ENCODE results near the gene MRGPRF.

MRGPRF gene, protein sequence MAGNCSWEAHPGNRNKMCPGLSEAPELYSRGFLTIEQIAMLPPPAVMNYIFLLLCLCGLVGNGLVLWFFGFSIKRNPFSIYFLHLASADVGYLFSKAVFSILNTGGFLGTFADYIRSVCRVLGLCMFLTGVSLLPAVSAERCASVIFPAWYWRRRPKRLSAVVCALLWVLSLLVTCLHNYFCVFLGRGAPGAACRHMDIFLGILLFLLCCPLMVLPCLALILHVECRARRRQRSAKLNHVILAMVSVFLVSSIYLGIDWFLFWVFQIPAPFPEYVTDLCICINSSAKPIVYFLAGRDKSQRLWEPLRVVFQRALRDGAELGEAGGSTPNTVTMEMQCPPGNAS

DNA sequence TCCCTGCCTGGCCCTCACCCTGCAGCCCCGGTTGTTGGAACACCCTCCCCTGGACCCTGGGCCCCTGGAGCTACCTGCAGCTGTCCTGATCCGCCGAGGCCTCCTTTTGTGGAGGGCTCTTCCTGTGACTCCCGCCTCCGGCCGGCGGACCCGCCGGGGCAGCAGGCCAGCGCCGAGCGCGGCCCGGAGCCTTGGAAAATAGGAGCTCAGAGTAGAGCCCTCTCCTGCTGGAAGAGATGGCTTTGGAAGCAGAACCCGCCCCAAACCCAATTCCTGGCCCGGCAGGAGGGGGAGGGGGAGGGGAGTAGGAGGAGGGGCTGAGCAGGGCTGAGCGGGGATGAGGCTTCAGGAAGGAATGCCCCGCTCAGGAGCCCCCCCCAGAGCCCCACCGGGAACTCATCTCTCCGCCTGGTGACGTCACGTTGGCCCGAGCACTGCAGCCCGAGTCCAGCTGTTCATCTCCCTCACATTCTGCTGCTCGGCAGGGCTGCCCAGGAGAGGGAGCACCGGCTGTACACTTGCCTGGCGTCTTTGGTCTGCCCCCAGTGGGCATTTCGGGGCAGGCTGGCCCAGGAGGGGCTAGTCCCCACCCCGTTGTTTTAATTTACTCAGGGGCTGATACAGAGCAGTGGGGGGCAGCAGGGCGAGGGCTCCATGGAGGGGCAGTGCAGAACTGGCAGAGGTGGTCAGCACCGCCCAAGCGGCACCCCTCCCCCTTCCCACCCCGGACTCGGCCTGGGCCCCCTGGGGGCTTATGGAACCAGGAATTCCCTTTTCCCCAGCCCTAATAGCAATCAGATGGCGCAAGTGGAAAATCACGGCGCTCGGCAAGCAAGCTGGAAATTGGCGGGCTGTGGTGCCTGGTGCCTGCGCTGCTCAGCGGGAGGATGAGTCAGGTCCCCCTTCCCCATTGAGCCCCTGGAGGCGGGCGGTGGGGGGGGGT lies at the start of gene MRGPRF:
TSS of gene MRGPRF (minus strand) at position 238 of the 943 bp plus-strand sequence. CDS start 3,345 bp downstream, outside the sequence.
- no peak for FAIRE-seq

DNA sequence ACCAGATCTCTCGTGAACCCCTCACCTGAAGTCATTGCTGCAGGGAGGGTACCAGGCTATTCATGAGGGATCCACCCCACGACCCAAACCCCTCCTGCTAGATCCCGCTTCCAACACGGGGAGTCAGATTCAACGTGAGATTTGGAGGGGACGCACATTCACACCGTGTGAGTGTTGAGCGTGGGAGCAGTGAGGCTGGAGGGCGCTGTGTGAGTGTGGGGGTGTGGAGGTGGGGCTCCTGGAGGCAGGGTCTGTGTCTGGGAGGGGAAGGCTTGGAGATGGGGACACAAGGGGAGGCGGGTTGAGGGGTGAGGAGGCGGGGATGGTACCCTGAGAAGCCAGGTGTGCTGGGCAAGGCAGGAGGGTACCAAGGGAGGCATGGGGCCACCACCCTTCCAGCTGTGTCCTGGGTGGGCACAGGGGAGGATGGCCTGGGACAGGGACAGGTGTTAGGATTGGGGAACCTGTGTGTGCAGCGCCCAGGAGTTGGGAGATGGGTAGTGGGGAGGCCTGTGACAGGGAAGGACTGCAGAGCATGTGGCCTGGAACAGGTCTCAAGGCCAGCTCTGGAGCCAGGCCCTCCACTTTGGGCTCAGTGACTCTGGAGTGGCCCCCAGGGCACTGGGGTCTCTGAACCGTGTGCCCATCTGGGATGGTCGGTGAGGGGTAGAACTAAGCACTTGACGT lies 49.3 kb upstream of the MRGPRF start:
- FAIRE-seq, result no peak

DNA sequence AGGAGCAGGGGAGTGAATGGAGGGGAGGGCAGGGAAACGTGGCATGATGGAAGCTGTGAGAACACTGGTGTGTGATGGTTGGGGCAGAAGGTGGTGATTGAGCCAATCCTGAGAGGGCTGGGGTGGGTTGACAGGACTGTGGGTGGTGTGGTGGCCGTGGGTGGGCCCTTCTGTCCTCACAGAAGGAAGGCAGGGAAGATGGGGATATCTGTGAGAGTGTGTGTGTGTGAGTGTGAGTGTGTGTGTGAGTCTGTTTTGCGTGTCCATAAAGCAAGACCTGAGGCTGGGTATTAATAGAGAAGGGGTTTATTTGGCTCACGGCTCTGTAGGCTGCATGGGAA lies 48.6 kb upstream of the MRGPRF start:
- no peak for FAIRE-seq

DNA sequence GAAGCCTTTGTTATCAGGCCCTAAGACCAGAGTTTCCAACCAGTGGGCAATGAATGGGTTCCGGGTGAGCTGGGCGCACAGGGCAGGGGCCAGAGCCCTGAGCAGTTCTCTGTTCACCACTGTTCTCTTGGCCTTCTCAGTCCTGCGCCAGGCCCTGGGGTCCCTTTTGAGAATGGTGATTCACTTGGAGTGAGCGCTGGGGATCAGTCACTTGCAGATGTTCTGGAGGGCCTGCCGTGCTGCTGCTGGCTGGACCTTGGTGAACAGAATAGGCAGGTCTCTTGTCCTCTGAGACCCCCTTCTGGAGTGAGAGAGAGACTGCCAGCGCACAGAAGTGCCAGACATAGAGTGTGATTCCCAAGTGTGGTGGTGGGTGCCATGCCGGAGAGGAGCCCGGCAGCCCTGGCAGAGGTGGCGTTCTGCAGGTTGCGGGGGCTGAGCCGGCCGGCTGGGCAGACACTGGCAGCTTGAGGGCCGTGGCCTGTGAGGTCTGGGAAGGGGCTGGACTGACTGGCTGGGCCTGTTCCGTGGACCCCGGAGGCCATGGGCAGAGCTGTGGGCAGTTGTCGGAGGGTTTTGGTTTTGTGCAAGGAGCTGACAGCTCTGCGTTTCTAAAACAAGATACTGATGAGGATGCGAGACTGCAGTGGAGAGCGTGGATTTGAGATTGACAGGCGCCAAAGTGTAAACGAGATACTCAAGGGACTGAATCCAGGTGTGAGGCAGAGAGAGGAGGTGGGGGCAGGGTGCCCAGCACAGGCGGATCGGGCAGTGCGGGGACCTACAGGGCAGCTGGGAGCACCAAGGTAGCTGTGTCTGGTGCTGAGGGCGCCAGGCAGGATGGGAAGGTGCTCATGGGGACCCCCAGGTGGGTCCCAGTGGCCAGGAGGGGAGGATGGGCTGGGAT lies 48.0 kb upstream of the MRGPRF start:
- FAIRE-seq, result no peak

GRCh38 chr11:69059985-69060384 lies 46.9 kb upstream of the MRGPRF start:
- FAIRE-seq, result no peak

DNA sequence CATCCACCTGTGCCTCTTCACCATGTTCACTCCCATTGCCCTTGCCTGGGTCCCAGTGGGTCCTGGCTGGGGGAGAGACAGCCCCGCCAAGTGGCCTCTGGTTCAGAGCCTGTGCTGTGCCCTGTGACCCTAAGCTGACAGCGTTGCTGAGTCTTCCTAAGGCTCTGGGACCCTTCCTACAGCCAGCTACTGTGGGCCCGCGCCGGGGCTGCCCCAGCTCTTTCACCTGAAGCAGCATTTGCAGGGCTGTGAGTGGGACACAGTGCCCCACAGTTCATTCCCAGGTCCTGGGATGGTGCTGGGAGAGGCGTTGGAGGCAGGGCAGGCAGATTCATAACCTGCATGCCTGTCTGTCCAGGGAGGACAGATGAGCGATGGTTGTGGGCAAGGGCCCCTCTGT lies 46.4 kb upstream of the MRGPRF start:
- FAIRE-seq, result no peak

- FAIRE-seq, result no peak
Observed at GRCh38 chr11:69058511-69059270, 45.6 kb upstream of the MRGPRF start.

- no peak for FAIRE-seq
Observed at GRCh38 chr11:69057801-69058200, 44.8 kb upstream of the MRGPRF start.

- no peak for FAIRE-seq
Observed at GRCh38 chr11:69057236-69057635, 44.2 kb upstream of the MRGPRF start.

DNA sequence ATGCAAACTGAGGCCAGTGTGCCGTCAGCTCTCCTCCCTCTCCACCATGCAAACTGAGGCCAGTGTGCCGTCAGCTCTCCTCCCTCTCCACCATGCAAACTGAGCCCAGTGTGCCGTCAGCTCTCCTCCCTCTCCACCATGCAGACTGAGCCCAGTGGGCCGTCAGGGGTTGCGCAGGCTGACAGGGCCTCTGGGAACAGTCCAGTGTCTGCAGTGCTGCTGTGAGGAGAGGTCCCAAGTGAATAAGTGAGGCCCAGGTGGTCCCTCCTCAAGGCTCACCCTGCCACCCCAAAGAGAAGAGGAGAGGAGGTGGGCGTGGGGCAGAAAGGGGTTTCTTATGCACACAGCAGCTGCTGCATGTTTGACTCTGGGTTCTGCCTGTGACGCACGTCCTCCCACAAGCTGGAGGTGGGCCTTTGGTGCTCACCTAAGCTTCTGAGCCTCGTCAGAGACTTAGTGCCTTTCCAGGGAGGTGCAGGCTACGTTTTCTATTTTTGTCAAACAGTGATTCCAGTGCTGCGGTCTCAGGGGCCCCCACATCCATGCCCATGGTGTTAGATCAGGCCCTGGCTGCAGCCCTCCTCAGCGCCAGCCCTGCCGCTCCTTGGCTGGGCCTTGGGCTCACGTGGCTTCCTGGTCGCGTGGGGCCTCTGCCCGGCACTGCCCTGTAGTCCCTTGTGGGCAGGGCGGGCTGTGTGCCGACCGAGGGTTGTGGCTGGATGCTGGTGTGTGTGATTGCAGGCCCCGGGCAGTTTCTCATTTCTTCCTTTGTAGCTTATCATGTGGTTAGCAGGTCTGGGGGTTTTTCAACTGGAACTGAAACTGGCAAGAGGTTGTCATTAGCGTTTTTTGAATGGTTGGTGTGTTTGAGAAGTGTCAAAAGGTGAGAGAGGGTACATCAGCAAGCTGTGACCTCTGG lies 42.8 kb upstream of the MRGPRF start:
- FAIRE-seq, result no peak

DNA sequence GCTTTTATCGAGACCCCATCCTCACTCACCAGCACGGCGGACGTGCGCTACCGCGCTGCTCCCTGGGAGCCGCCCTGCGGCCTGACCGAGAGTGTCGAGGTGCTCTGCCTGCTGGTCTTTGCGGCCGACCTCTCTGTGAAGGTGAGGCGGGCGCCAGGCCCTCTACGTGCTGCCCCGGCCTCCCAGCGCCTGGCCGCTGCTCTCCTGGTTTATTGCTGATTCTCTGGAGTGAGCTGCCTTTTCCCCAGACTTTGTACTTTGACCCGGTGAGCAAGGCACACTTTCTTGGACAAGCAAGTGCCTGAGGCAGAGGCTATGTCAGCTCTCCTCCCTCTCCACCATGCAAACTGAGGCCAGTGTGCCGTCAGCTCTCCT lies 42.2 kb upstream of the MRGPRF start:
- FAIRE-seq, result no peak

- FAIRE-seq, result no peak
Observed at GRCh38 chr11:69054397-69055211, 41.6 kb upstream of the MRGPRF start.

GRCh38 chr11:69053546-69054396 lies 40.7 kb upstream of the MRGPRF start:
- FAIRE-seq, result no peak

DNA sequence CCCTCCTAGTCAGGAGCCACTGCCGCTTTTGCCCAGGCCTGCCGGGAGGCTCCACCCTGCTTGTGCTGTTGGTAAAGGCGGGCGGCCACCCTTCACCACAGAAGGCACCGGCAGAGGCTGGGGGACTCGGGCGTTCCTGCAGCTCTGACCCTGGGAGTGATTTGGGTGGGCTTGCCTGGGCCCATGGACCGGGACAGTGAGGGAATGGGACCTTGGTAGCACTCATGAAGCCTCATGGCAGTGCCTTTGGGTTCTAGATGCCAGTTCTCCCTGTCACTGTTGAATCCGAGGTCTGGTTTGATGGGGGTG lies 40.1 kb upstream of the MRGPRF start:
- FAIRE-seq, result no peak

GRCh38 chr11:69052343-69053168 lies 39.5 kb upstream of the MRGPRF start:
- FAIRE-seq, result no peak

- no peak for FAIRE-seq
Observed at GRCh38 chr11:69051381-69052342, 38.6 kb upstream of the MRGPRF start.
